ENCODE results near the gene GRIK4.

GRIK4 gene

DNA sequence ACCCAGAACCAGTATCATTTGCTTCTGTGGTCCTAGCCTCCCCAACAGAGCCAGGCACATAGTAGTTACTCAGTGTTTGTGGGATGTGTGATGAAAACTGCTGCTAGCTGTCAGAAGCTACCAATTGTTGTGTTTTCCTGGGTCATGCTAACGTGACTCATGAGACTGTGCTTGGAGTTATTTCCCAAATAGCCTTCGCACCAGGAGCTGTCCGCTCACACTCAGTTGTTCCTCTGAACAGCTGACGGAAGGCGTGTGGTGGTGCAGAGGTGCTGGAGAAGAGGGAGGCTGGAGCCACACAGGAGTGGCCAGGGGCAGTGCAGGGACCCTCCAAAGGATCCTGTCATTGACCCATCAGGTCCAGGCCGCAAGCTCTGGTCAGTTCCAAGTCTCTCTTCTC, 458.4 kb downstream of the GRIK4 start:
- H3K27ac ChIP-seq (ENCODE audit: poor library complexity, severe bottlenecking) = no peak overlapping the region
- no peaks in the 10 kb centered on the region for H3K36me3 ChIP-seq (ENCODE audit: low read depth)
- no peak overlapping the region for H3K4me3 ChIP-seq (ENCODE audit: severe bottlenecking)
- ATAC-seq (ENCODE audit: low read depth) = no peak
- TF ChIP-seq, protein P1, sequence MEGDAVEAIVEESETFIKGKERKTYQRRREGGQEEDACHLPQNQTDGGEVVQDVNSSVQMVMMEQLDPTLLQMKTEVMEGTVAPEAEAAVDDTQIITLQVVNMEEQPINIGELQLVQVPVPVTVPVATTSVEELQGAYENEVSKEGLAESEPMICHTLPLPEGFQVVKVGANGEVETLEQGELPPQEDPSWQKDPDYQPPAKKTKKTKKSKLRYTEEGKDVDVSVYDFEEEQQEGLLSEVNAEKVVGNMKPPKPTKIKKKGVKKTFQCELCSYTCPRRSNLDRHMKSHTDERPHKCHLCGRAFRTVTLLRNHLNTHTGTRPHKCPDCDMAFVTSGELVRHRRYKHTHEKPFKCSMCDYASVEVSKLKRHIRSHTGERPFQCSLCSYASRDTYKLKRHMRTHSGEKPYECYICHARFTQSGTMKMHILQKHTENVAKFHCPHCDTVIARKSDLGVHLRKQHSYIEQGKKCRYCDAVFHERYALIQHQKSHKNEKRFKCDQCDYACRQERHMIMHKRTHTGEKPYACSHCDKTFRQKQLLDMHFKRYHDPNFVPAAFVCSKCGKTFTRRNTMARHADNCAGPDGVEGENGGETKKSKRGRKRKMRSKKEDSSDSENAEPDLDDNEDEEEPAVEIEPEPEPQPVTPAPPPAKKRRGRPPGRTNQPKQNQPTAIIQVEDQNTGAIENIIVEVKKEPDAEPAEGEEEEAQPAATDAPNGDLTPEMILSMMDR (IDR thresholded peaks at IDR 0.05; ENCODE audit: poor library complexity, severe bottlenecking) = no peak
- H3K9me3 ChIP-seq (ENCODE audit: severe bottlenecking) = no peaks in the 10 kb centered on the region
- H3K27me3 ChIP-seq (ENCODE audit: insufficient read depth, poor library complexity, severe bottlenecking) = no peaks in the 10 kb centered on the region
- H3K4me1 ChIP-seq (ENCODE audit: insufficient read depth, poor library complexity, severe bottlenecking) = no peaks in the 10 kb centered on the region
- DNase-seq (ENCODE audit: low spot score) = no peak

DNA sequence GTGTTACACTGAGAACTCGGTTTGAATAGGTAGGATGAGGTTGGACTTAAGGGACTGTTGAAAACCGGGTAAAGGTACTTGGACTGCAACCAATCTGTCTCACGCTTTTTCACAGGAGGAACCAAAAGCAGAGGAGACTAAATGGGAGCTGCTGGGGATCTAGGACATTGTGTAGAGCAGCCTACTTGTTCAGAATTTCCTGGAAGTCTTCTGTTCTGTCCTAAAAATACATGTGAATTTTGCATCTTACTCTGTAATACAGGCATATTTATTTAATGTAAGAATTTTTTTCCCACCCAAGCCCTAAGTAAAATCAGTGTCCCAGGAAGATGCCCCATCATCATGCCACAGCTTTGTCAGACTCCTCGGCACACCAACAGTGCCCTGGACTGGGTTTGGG, 460.3 kb downstream of the GRIK4 start:
- TF ChIP-seq, protein P1 (IDR thresholded peaks at IDR 0.05; ENCODE audit: poor library complexity, severe bottlenecking) = no peak
- DNase-seq (ENCODE audit: low spot score) (no peak), ATAC-seq (ENCODE audit: low read depth) (no peak)
- no peak overlapping the region for H3K27ac ChIP-seq (ENCODE audit: poor library complexity, severe bottlenecking)
- H3K4me1 ChIP-seq (ENCODE audit: insufficient read depth, poor library complexity, severe bottlenecking) = no peaks in the 10 kb centered on the region
- no peaks in the 10 kb centered on the region for H3K27me3 ChIP-seq (ENCODE audit: insufficient read depth, poor library complexity, severe bottlenecking)
- H3K4me3 ChIP-seq (ENCODE audit: severe bottlenecking) = no peak overlapping the region
- H3K9me3 ChIP-seq (ENCODE audit: severe bottlenecking) = no peaks in the 10 kb centered on the region
- no peaks in the 10 kb centered on the region for H3K36me3 ChIP-seq (ENCODE audit: low read depth)

DNA sequence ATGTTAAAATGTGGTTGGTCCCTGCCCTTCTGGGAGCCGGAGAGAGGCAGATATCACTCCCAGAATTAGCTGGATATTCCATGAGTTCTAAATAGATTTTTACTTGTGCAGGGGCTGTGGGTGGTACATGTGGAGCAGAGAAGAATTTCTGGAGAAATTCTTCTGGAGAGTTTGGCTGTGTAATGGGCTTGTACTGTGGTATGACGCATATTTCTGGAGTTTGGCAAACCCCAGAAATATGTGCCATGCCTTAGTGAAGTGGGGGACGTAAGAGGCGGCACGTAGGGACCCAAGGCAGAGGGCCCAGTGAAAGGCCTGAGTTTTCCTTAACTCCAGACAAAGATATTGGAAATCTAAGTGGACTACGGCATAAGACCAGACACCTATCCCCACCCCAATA, 461.1 kb downstream of the GRIK4 start:
- Histone ChIP-seq H3K9me3 (ENCODE audit: severe bottlenecking) (no peaks in the 10 kb centered on the region), H3K4me1 (ENCODE audit: insufficient read depth, poor library complexity, severe bottlenecking) (no peaks in the 10 kb centered on the region), H3K27ac (ENCODE audit: poor library complexity, severe bottlenecking) (no peak overlapping the region), H3K27me3 (ENCODE audit: insufficient read depth, poor library complexity, severe bottlenecking) (no peaks in the 10 kb centered on the region), H3K36me3 (ENCODE audit: low read depth) (no peaks in the 10 kb centered on the region), H3K4me3 (ENCODE audit: severe bottlenecking) (no peak overlapping the region)
- no peak for ATAC-seq (ENCODE audit: low read depth)
- DNase-seq (ENCODE audit: low spot score) = no peak
- TF ChIP-seq, protein P1 (IDR thresholded peaks at IDR 0.05; ENCODE audit: poor library complexity, severe bottlenecking) = no peak

DNA sequence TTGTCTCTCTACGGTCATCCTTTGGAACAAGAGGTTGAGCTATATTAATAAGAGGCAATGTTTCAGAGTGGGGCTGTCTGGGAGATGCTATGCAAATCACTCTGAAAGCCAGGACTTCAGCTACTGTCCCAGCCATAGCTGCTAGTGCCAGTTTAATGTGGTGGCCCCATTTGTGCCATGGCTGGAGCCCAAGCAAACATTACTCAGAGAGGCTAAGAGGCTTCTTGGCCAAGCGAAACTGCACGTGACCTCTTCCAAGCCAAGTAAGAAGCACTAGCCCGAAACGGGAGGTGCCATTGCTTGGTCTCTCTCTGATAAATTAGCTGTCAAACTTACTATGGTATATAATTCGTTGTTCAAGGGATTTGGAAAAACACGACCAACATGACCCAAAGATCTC, 462.0 kb downstream of the GRIK4 start:
- TF ChIP-seq, protein P1 (IDR thresholded peaks at IDR 0.05; ENCODE audit: poor library complexity, severe bottlenecking) = no peak
- ATAC-seq (ENCODE audit: low read depth) = no peak
- no peak for DNase-seq (ENCODE audit: low spot score)
- Histone ChIP-seq H3K4me3 (ENCODE audit: severe bottlenecking) (no peak overlapping the region), H3K36me3 (ENCODE audit: low read depth) (no peaks in the 10 kb centered on the region), H3K4me1 (ENCODE audit: insufficient read depth, poor library complexity, severe bottlenecking) (no peaks in the 10 kb centered on the region), H3K9me3 (ENCODE audit: severe bottlenecking) (no peaks in the 10 kb centered on the region), H3K27ac (ENCODE audit: poor library complexity, severe bottlenecking) (no peak overlapping the region), H3K27me3 (ENCODE audit: insufficient read depth, poor library complexity, severe bottlenecking) (no peaks in the 10 kb centered on the region)

DNA sequence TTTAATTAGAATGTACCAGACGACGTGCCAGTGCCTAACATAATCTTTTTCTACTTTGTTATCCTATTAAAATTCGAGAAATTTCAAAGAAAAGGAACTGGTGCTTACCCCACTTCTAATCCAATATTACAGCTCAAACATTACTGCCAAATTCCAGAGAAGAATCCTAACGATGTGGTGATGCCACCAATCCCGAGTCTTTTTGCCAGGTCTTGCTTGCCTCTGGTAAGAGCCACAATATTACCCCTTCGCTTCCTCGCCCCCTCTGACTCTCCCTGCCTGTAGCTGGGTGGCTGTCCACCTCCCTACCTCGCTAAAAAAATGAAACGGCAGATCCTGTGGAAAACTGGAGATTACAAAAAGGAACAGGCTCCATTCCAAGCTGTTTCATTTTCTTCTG, 462.9 kb downstream of the GRIK4 start:
- H3K9me3 ChIP-seq (ENCODE audit: severe bottlenecking) = no peaks in the 10 kb centered on the region
- H3K27me3 ChIP-seq (ENCODE audit: insufficient read depth, poor library complexity, severe bottlenecking) = no peaks in the 10 kb centered on the region
- ATAC-seq (ENCODE audit: low read depth) (no peak), DNase-seq (ENCODE audit: low spot score) (no peak)
- no peak overlapping the region for H3K4me3 ChIP-seq (ENCODE audit: severe bottlenecking)
- H3K4me1 ChIP-seq (ENCODE audit: insufficient read depth, poor library complexity, severe bottlenecking) = no peaks in the 10 kb centered on the region
- TF ChIP-seq, protein P1 (IDR thresholded peaks at IDR 0.05; ENCODE audit: poor library complexity, severe bottlenecking) = no peak
- no peaks in the 10 kb centered on the region for H3K36me3 ChIP-seq (ENCODE audit: low read depth)
- no peak overlapping the region for H3K27ac ChIP-seq (ENCODE audit: poor library complexity, severe bottlenecking)

Data from RWPE2 (cell line).